Activated naive CD8-positive, alpha-beta T cell treated with anti-CD3 and anti-CD28 coated beads, Interleukin-2, amount 10 ng/mL, durations not matched to agents 7 days and 5 days (primary cell): ENCODE measurements around the gene RPS10. TPM values are rescaled to one million over a fixed set of nuclear protein-coding genes. Genes with fewer than 3 reads are reported as not detected.
"Not testable (repeated sequence)": the region's sequence is repeated elsewhere in the genome, so short reads cannot be mapped to it uniquely, and the experiment has no call there.

Experiments used
- ATAC-seq: fragments of 150-1000 bp; cut with Tn5 transposase; one replicate; pipeline ENCODE4 v1.10.0; 2021; ENCODE audit warnings: low read depth, moderate library complexity
- POLR2A ChIA-PET: fragments of 350-600 bp; sonication (Branson Sonifier 250); formaldehyde crosslinking; loops from one replicate; lab custom pipeline; 2021; ENCODE audit warnings: antibody characterized with exemption; lab: Charles Lee
- DNase-seq: peaks from one replicate; pipeline ENCODE4 v3.0.0; 2021
- H3K27ac Mint-ChIP-seq: one replicate; pipeline ENCODE4 v1.8.0; 2022; ENCODE audit warnings: mild to moderate bottlenecking, mixed read lengths
- H3K27me3 Mint-ChIP-seq: one replicate; pipeline ENCODE4 v1.8.0; 2022; ENCODE audit warnings: mild to moderate bottlenecking, moderate library complexity, mixed read lengths
- H3K36me3 Mint-ChIP-seq: one replicate; pipeline ENCODE4 v1.8.0; 2021; ENCODE audit warnings: mild to moderate bottlenecking, mixed read lengths
- H3K4me1 Mint-ChIP-seq: one replicate; pipeline ENCODE4 v1.8.0; 2021; ENCODE audit warnings: mixed read lengths
- H3K4me3 Mint-ChIP-seq: one replicate; pipeline ENCODE4 v1.8.0; 2022; ENCODE audit warnings: mild to moderate bottlenecking, moderate library complexity, mixed read lengths
- H3K9me3 Mint-ChIP-seq: one replicate; pipeline ENCODE4 v1.8.0; 2021; ENCODE audit warnings: mixed read lengths
- total RNA-seq, 2 experiments: library from RNA; stranded (reverse); gene quantifications; one replicate each; pipeline ENCODE4 v1.2.3, GENCODE V29; 2021

The RPS10 gene
- total RNA-seq, 2 experiments from 2014 or later = 1,507 to 1,529 TPM

DNA sequence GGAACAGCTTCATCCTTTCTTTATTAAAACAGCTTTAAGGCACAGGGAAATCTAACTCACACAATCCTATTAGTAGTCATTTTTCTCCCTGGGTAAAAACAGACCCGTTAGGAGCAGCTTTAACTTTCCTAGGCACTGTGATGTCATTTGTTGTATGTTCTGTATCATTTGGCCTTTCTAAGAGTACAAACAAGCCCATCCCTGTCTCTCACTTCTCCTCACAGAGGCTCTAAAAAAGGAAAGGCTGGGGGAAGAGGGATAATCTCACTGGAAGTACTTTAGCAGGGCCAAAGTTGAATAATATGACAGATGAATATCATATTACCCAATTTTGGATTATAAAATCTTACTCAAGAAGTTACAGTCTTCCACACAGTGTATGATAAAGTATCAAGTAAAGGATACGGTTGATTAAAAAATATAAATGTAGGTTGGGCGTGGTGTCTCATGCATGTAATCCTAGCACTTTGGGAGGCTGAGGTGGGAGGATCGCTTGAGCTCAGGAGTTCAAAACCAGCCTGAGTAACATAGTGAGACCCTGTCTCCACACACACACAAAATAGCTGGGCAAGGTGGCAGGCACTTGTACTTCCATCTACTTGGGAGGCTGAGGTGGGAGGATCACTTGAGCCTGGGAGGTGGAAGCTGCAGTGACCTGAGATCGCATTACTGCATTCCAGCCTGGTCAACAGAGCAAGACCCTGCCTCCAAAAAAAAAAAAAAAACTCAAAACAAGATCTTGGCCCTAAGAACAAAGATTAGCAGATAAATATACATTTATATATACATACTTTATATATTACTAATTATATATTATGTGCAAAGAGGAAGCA, 41.3 kb downstream of the RPS10 start:
- no peaks in the 10 kb centered on the region for H3K27me3 Mint-ChIP-seq
- POLR2A ChIA-PET = no interaction called here
- H3K4me1 Mint-ChIP-seq = peaks cover 8% of the 10 kb centered on the region
- DNase-seq (no peak), ATAC-seq (no peak)
- H3K27ac Mint-ChIP-seq = no peak overlapping the region
- peaks cover 4% of the 10 kb centered on the region for H3K36me3 Mint-ChIP-seq
- no peaks in the 10 kb centered on the region for H3K9me3 Mint-ChIP-seq
- no peak overlapping the region for H3K4me3 Mint-ChIP-seq

DNA sequence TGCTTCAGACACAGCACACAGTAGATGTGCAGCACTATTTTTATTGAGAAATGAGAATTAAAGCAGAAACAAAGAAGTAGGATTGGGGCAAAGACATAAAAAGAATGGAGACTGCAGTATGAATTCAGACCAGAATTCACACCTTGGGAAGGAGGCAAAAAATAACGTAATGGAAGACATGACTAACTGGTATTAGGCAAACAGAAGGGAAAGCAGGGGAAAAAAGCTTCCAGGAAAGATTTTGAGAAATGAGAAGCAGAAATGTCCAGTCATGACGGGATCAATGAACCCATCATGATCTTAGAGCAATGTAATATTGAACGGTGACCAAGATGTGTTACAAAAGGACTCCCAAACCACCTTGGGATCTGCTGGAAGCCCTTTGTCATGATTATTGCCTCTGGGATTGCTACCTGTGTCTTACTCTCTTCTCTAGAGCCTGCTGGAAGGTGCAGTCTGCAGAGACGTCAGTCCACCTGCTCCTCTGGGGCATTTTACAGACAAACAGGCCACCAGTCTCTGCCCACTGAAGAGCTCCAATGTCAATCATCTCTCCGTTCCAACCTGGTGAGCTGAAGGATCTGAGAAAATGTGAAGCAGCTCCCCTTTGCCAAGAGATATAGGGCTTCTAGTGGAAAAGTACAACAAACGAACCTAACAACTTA, 42.1 kb downstream of the RPS10 start:
- Mint-ChIP-seq H3K9me3 (no peaks in the 10 kb centered on the region), H3K36me3 (peaks cover 5% of the 10 kb centered on the region), H3K4me1 (peaks cover 10% of the 10 kb centered on the region), H3K27ac (no peak overlapping the region), H3K4me3 (no peak overlapping the region), H3K27me3 (no peaks in the 10 kb centered on the region)
- DNase-seq (no peak), ATAC-seq (no peak)
- POLR2A ChIA-PET = interaction anchor here (0.7 kb wide), 1 partner anchor 371 kb away, joined by 3 read pairs; no protein-coding TSS in a partner anchor

DNA sequence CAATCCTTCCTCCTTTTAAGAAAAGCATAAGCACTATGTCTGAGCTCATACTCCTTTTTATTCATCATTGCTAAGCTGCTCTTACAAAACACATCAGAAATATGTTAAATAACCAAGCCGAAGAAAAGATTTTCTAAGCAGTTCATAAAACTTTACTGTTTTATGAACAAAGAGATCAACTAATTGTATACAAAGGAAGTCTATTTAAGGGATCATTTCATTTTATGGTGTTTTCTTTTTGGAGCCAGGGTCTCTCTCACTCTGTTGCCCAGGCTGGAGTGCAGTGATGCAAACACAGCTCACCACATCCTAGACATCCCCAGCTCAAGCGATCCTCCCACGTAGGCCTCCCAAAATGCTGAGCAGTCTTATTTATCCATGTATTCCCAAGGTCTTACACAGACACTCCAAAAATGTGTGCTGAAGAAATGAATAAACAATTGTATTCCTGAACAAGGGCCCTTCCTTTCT, 42.7 kb downstream of the RPS10 start:
- Mint-ChIP-seq H3K36me3 (peaks cover 6% of the 10 kb centered on the region), H3K4me1 (peaks cover 11% of the 10 kb centered on the region), H3K27ac (no peak overlapping the region), H3K9me3 (no peaks in the 10 kb centered on the region), H3K4me3 (no peak overlapping the region), H3K27me3 (no peaks in the 10 kb centered on the region)
- POLR2A ChIA-PET = interaction anchor here (0.7 kb wide), 1 partner anchor 371 kb away, joined by 3 read pairs; no protein-coding TSS in a partner anchor
- no peak for DNase-seq
- ATAC-seq = no peak

DNA sequence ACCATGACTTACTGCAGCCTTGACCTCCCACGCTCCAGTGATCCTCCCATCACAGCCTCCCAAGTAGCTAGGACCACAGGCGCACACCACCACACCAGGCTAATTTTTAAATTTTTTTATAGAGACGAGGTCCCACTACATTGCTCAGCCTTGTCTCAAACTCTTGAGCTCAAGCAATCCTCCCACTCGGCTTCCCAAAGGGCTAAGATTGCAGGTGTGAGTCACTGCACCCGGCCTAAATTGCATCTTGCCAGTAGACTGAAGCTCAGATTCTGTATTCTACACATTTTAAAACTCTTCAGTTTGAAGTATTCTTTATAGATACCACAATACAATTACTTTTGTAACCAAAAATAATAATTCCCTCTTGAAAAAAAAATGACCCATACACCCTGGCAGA, 44.8 kb downstream of the RPS10 start:
- Mint-ChIP-seq H3K36me3 (peaks cover 6% of the 10 kb centered on the region), H3K4me3 (no peak overlapping the region), H3K4me1 (peaks cover 6% of the 10 kb centered on the region), H3K27me3 (no peaks in the 10 kb centered on the region), H3K27ac (no peak overlapping the region), H3K9me3 (no peaks in the 10 kb centered on the region)
- POLR2A ChIA-PET = interaction anchor here (1.2 kb wide), 1 partner anchor 10 kb away, joined by 3 read pairs; no protein-coding TSS in a partner anchor
- DNase-seq (no peak), ATAC-seq (no peak)

DNA sequence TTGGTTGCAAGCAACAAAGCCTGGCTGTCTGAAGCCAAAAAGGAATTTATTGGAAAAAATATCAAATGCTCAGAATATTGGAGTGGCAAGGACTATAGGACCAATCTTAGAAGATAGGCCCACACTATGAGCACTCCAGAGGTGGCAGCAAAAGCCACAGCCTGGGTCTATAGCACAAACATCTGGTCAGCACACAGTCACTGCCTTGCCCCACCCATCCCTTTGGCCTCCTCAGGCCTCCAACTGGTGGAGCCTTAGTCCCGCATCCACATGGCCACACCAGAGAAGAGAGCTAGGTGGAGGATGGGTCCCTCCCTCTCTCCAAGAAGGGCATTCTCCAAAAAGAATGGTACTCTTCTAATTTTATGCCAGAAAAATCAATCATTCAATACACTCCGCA, 47.4 kb downstream of the RPS10 start:
- Mint-ChIP-seq H3K4me1 (peaks cover 5% of the 10 kb centered on the region), H3K27me3 (no peaks in the 10 kb centered on the region), H3K9me3 (no peaks in the 10 kb centered on the region), H3K4me3 (no peak overlapping the region), H3K27ac (no peak overlapping the region), H3K36me3 (peaks cover 6% of the 10 kb centered on the region)
- DNase-seq = no peak
- ATAC-seq = no peak
- POLR2A ChIA-PET = no interaction called here

DNA sequence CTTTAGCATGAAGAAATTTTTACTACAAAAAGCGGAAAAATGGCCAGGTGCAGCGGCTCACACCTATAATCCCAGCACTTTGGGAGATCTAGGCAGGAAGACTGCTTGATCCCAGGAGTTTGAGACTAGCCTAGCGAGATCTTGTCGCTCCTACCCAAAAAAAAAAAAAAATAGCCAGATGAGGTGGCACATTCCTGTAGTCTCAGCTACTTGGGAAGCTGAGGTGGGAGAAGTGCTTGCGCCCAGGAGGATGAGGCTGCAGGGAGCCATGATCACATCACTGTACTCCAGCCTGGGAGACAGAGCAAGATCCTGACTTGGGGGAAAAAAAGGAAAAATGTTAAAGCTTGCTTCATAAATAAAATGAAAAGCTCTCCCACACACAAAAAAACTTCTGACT, 47.9 kb downstream of the RPS10 start:
- Mint-ChIP-seq H3K27ac (no peak overlapping the region), H3K4me3 (no peak overlapping the region), H3K4me1 (peaks cover 2% of the 10 kb centered on the region), H3K27me3 (no peaks in the 10 kb centered on the region), H3K36me3 (peaks cover 6% of the 10 kb centered on the region), H3K9me3 (no peaks in the 10 kb centered on the region)
- POLR2A ChIA-PET = no interaction called here
- ATAC-seq = no peak
- DNase-seq = no peak

DNA sequence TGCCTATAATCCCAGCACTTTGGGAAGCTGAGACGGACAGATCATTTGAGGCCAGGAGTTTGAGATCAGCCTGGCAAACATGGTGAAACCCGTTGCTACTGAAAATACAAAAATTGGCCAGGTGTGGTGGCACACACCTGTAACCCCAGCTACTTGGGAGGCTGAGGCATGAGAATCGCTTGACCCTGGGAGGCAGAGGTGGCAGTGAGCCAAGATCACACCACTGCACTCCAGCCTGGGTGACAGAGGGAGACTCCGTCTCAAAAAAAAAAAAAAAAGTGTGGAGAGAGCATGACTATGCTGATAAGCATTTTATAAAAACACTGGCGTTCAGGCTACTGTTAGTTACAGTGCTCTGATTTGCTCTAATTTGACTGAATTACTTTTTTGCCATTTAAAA, 48.3 kb downstream of the RPS10 start:
- ATAC-seq, H3K4me3 Mint-ChIP-seq, H3K4me1 Mint-ChIP-seq, H3K27me3 Mint-ChIP-seq, POLR2A ChIA-PET, H3K9me3 Mint-ChIP-seq, DNase-seq, H3K36me3 Mint-ChIP-seq, H3K27ac Mint-ChIP-seq: not testable (repeated sequence)

DNA sequence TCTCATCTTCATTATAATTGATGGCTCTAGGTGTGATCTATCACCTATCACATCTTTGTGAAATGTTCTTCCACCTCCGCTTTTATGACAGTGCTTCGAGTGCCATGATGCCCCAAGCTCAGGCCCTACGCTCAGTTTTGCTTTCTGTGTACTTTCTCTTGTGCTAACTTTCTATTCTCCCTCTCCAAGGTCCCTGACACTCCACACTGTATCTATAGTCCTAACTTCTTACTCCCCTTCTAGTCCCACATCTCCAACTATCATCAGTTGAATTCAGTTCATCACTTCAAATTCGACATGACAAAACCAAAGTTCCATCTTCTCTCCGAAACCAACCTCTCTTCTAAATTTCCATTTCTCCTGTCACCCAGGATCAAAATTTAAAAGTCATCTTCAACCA, 50.0 kb downstream of the RPS10 start:
- POLR2A ChIA-PET = no interaction called here
- DNase-seq = no peak
- H3K4me1 Mint-ChIP-seq = peaks cover 2% of the 10 kb centered on the region
- no peak overlapping the region for H3K4me3 Mint-ChIP-seq
- no peaks in the 10 kb centered on the region for H3K27me3 Mint-ChIP-seq
- peaks cover 1% of the 10 kb centered on the region for H3K9me3 Mint-ChIP-seq
- peaks cover 11% of the 10 kb centered on the region for H3K36me3 Mint-ChIP-seq
- no peak overlapping the region for H3K27ac Mint-ChIP-seq
- no peak for ATAC-seq

DNA sequence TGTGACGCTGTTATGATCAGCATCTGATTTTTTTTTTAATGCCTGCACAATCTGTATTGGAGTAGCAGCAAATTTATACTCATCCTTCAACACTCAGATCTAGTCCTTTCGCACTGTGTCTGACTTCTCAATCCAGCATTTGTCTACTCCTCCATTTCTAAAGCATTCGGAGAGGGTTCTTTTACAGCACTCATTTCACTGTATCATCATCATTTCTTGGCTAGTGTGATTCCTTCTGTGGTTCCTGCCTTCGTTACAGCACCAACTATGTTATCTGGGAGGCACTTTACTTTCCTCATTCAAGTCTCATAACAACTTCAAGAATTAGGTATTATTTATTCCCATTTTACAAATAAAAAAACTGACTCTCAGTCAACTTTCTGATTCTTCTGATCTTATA, 51.4 kb downstream of the RPS10 start:
- Mint-ChIP-seq H3K27me3 (no peaks in the 10 kb centered on the region), H3K9me3 (peaks cover 1% of the 10 kb centered on the region), H3K27ac (no peak overlapping the region), H3K36me3 (peaks cover 8% of the 10 kb centered on the region), H3K4me3 (no peak overlapping the region), H3K4me1 (peaks cover 6% of the 10 kb centered on the region)
- ATAC-seq (no peak), DNase-seq (no peak)
- POLR2A ChIA-PET = no interaction called here

DNA sequence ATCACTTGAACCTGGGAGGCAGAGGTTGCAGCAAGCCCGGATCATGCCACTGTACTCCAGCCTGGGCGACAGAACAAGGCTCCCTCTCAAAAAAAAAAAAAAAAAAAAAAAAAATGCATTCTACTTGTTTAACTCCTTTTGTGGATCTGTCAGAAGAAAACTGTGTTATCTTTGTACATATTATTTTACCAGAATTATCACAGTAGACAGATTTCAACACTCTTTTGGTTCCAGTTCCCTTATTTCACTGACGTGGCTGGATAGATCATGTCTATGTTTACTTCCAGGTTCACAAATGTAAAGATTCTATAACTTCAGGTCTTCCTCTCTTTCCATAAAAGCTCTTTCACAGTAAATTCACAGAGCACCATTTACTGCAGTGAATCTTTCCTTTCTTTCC, 51.8 kb downstream of the RPS10 start:
- peaks cover 8% of the 10 kb centered on the region for H3K36me3 Mint-ChIP-seq
- no peaks in the 10 kb centered on the region for H3K27me3 Mint-ChIP-seq
- H3K4me1 Mint-ChIP-seq = peaks cover 8% of the 10 kb centered on the region
- POLR2A ChIA-PET = no interaction called here
- H3K9me3 Mint-ChIP-seq = peaks cover 1% of the 10 kb centered on the region
- no peak overlapping the region for H3K4me3 Mint-ChIP-seq
- ATAC-seq (no peak), DNase-seq (no peak)
- no peak overlapping the region for H3K27ac Mint-ChIP-seq

DNA sequence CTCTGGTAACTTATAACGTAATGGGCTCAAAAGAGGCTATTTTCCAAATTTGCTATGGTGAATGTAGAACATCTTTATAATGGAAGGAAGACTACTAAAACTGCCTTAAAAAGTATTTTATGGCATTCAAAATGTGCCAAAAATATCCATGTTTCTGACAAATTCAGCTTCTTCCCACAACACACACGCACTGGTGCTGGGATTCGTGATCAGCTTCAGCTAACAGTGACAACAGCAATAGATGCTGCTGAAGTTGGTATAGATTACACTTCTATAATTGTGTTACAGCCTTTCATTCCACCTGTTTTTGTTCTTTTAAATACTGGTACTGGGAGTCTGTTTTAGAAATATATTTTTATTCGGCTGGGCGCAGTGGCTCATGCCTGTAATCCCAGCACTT, 52.4 kb downstream of the RPS10 start:
- Mint-ChIP-seq H3K27ac (no peak overlapping the region), H3K4me1 (peaks cover 8% of the 10 kb centered on the region), H3K9me3 (peaks cover 1% of the 10 kb centered on the region), H3K36me3 (peaks cover 6% of the 10 kb centered on the region), H3K4me3 (no peak overlapping the region), H3K27me3 (no peaks in the 10 kb centered on the region)
- DNase-seq (no peak), ATAC-seq (no peak)
- POLR2A ChIA-PET = no interaction called here

DNA sequence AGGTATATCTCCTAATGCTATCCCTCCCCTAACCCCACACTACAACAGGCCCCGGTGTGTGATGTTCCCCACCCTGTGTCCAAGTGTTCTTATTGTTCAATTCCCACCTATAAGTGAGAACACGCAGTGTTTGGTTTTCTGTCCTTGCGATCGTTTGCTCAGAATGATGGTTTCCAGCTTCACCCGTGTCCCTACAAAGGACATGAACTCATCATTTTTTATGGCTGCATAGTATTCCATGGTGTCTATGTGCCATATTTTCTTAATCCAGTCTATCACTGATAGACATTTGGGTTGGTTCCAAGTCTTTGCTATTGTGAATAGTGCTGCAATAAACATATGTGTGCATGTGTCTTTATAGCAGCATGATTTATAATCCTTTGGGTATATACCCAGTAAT, 54.0 kb downstream of the RPS10 start:
- H3K4me1 Mint-ChIP-seq, H3K27ac Mint-ChIP-seq, DNase-seq, H3K4me3 Mint-ChIP-seq, POLR2A ChIA-PET, H3K36me3 Mint-ChIP-seq, ATAC-seq, H3K9me3 Mint-ChIP-seq, H3K27me3 Mint-ChIP-seq: not testable (repeated sequence)

DNA sequence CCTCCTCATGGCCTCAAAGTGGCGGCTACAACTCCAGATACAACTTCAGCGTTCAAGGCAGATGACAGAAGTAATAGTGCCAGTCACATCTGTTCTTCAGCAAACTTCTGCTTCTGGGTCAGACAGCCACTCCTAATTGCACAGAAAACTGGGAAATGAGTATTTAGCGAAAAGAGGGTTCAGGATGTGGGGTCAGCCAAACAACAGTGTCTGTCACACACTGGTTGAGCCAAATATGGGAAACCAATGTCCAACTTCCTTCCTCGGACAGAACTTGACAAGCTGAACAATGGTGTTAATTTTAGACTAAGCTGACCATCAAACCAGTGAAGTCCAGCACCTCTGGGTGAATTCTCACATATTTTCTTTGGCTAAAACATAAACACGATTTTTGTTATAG, 55.5 kb downstream of the RPS10 start:
- POLR2A ChIA-PET = no interaction called here
- H3K27ac Mint-ChIP-seq = no peak overlapping the region
- DNase-seq (no peak), ATAC-seq (no peak)
- peaks cover 7% of the 10 kb centered on the region for H3K36me3 Mint-ChIP-seq
- H3K9me3 Mint-ChIP-seq = peaks cover 1% of the 10 kb centered on the region
- H3K4me1 Mint-ChIP-seq = peaks cover 10% of the 10 kb centered on the region
- no peak overlapping the region for H3K4me3 Mint-ChIP-seq
- no peaks in the 10 kb centered on the region for H3K27me3 Mint-ChIP-seq

DNA sequence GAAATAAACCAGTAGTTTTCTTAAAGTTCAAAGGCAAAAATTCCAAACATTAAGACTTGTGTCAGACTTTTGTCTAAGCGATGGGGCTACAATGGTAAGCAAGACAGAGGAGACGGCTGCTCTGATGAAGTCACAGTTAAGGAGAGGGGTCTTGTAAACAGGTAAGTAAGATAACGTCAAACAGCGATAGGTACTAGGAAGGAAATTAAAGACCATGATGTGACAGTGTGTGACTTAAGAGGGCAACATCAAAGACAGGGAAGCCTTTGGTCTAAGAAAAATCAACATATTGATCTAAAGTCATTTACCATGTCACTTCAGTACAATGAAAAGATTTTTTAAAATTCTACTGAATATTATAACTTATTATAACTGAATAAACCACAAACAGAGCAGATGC, 56.5 kb downstream of the RPS10 start:
- Mint-ChIP-seq H3K27me3 (no peaks in the 10 kb centered on the region), H3K4me3 (no peak overlapping the region), H3K36me3 (peaks cover 8% of the 10 kb centered on the region), H3K4me1 (peaks cover 11% of the 10 kb centered on the region), H3K9me3 (peaks cover 1% of the 10 kb centered on the region), H3K27ac (no peak overlapping the region)
- POLR2A ChIA-PET = no interaction called here
- DNase-seq (no peak), ATAC-seq (no peak)
